Measurements from ENCODE around the gene SLC26A6.

DNA sequence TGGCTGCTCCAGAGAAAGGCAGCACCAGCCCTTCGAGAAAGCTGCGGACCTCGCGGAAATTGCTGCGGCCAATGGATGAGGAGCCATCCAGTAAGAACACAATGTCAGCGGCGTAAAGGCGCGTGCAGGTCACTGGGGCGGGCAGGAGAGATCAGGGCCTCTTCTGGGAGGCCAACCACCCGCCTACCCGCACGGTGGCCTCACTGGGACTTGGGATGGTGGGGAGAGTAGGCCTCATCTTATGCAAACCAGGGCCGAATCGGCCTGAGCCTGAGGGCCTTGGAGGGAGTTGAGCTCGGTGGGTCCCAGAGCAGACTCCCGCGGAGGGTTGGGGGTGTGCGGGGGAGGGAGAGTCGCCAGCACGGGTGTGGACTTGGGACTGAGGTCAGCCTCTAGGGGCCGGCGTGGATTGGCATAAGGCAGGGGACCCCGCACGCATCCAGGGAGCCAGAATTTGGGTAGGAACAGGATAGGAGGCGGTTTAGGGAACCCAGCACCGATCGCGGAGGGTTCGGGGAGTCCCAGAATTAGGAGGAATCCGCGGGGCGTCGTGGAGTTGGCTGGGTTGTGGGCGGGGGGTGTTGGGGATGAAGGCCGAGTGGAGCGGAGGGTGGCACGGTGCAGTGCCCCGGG, 40.7 kb downstream of the SLC26A6 start:
- TF ChIP-seq, protein P1, sequence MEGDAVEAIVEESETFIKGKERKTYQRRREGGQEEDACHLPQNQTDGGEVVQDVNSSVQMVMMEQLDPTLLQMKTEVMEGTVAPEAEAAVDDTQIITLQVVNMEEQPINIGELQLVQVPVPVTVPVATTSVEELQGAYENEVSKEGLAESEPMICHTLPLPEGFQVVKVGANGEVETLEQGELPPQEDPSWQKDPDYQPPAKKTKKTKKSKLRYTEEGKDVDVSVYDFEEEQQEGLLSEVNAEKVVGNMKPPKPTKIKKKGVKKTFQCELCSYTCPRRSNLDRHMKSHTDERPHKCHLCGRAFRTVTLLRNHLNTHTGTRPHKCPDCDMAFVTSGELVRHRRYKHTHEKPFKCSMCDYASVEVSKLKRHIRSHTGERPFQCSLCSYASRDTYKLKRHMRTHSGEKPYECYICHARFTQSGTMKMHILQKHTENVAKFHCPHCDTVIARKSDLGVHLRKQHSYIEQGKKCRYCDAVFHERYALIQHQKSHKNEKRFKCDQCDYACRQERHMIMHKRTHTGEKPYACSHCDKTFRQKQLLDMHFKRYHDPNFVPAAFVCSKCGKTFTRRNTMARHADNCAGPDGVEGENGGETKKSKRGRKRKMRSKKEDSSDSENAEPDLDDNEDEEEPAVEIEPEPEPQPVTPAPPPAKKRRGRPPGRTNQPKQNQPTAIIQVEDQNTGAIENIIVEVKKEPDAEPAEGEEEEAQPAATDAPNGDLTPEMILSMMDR (IDR thresholded peaks at IDR 0.05; ENCODE audit: insufficient read depth, low read length), result no peak
- TF ChIP-seq POLR2AphosphoS5 (IDR thresholded peaks at IDR 0.05; ENCODE audit: low read depth), result no peak
